ENCODE measurements around the gene HIGD1B.

HIGD1B gene

GRCh38 chr17:44840274-44840673, 7.4 kb upstream of the HIGD1B start:
- no peak for ATAC-seq

GRCh38 chr17:44840936-44841335, 6.7 kb upstream of the HIGD1B start:
- no peak for ATAC-seq

GRCh38 chr17:44842748-44843147, 4.9 kb upstream of the HIGD1B start:
- ATAC-seq: no peak

- ATAC-seq: no peak
These were observed 3.3 kb upstream of the HIGD1B start for GRCh38 chr17:44844390-44844830.

GRCh38 chr17:44846206-44846605, 1.5 kb upstream of the HIGD1B start:
- no peak for ATAC-seq

- no peak for ATAC-seq
These were observed 643 bp downstream of the HIGD1B start for GRCh38 chr17:44848257-44848795.

- no peak for ATAC-seq
These were observed 1.3 kb downstream of the HIGD1B start for GRCh38 chr17:44848961-44849489.

GRCh38 chr17:44850025-44850424, 2.3 kb downstream of the HIGD1B start:
- ATAC-seq: no peak

- no peak for ATAC-seq
These were observed 2.9 kb downstream of the HIGD1B start for GRCh38 chr17:44850612-44851011.

- no peak for ATAC-seq
These were observed 6.5 kb downstream of the HIGD1B start for GRCh38 chr17:44854192-44854591.

- no peak for ATAC-seq
These were observed 12.0 kb downstream of the HIGD1B start for GRCh38 chr17:44859701-44860100.

- ATAC-seq: no peak
These were observed 14.7 kb downstream of the HIGD1B start for GRCh38 chr17:44862278-44862914.

- ATAC-seq: no peak
These were observed 15.6 kb downstream of the HIGD1B start for GRCh38 chr17:44863061-44863918.

GRCh38 chr17:44864831-44865230, 17.1 kb downstream of the HIGD1B start:
- no peak for ATAC-seq

- peak in 1 of 2 donors; percentile 76 for ATAC-seq
These were observed 17.6 kb downstream of the HIGD1B start for GRCh38 chr17:44865231-44865660.

GRCh38 chr17:44865931-44866330, 18.2 kb downstream of the HIGD1B start:
- ATAC-seq: no peak

GRCh38 chr17:44867841-44868240, 20.2 kb downstream of the HIGD1B start:
- ATAC-seq: no peak

- ATAC-seq: no peak
These were observed 23.9 kb downstream of the HIGD1B start for GRCh38 chr17:44871556-44871955.

GRCh38 chr17:44872131-44872768, 24.6 kb downstream of the HIGD1B start:
- ATAC-seq: no peak

- ATAC-seq: no peak
These were observed 28.1 kb downstream of the HIGD1B start for GRCh38 chr17:44875761-44876160.

- no peak for ATAC-seq
These were observed 29.4 kb downstream of the HIGD1B start for GRCh38 chr17:44877121-44877520.

GRCh38 chr17:44878627-44879221, 31.0 kb downstream of the HIGD1B start:
- no peak for ATAC-seq

- no peak for ATAC-seq
These were observed 31.7 kb downstream of the HIGD1B start for GRCh38 chr17:44879376-44879775.

Measured in activated CD4-positive, CD25-positive, alpha-beta regulatory T cell treated with anti-CD3 and anti-CD28 coated beads, Interleukin-2, amount 50 U/mL, for 24 hours (primary cell).